ENCODE measurements around the gene ODC1. TPM values are rescaled to one million over a fixed set of nuclear protein-coding genes. Genes with fewer than 3 reads are reported as not detected.

ODC1 gene
- total RNA-seq, 4 donors from 2014 or later: 70.1 to 158 (median 94.8) TPM

GRCh38 chr2:10392548-10392947 lies 55.6 kb downstream of the ODC1 start:
- WGBS, 2 donors: 74 to 88% methylated on average over 5 to 6 of the region's 6 CpGs
- no peak for TF ChIP-seq EP300 (IDR thresholded peaks at IDR 0.05)
- no peak for TF ChIP-seq POLR2A (IDR thresholded peaks at IDR 0.05)
- no peak for TF ChIP-seq CTCF (IDR thresholded peaks at IDR 0.05)

GRCh38 chr2:10392100-10392499 lies 56.0 kb downstream of the ODC1 start:
- Histone ChIP-seq H3K4me1 (peaks cover 0 to 39% (median 15%) of the 10 kb centered on the region in 4 donors), H3K9me3 (no peaks in the 10 kb centered on the region), H3K27me3 (no peaks in the 10 kb centered on the region), H3K4me3 (no peak overlapping the region), H3K27ac (no peak overlapping the region), H3K36me3 (no peaks in the 10 kb centered on the region)
- 96 to 99% methylated on average over 5 of the region's 5 CpGs for WGBS, 2 donors
- no peak for TF ChIP-seq POLR2A (IDR thresholded peaks at IDR 0.05)
- no peak for TF ChIP-seq EP300 (IDR thresholded peaks at IDR 0.05)
- no peak for TF ChIP-seq CTCF (IDR thresholded peaks at IDR 0.05)
- DNase-seq (ENCODE audit: low spot score in 2 of 2): no peak

More at GRCh38 chr2:10392548-10392947, 55.6 kb downstream of the ODC1 start:
- no peaks in the 10 kb centered on the region for H3K9me3 ChIP-seq
- H3K4me3 ChIP-seq: no peak overlapping the region
- H3K27me3 ChIP-seq: no peaks in the 10 kb centered on the region
- H3K4me1 ChIP-seq: peaks cover 0 to 37% (median 15%) of the 10 kb centered on the region in 4 donors
- DNase-seq (ENCODE audit: low spot score in 2 of 2): no peak
- no peak overlapping the region for H3K27ac ChIP-seq
- peaks cover 0 to 3% (median 0%) of the 10 kb centered on the region in 3 donors for H3K36me3 ChIP-seq

DNA sequence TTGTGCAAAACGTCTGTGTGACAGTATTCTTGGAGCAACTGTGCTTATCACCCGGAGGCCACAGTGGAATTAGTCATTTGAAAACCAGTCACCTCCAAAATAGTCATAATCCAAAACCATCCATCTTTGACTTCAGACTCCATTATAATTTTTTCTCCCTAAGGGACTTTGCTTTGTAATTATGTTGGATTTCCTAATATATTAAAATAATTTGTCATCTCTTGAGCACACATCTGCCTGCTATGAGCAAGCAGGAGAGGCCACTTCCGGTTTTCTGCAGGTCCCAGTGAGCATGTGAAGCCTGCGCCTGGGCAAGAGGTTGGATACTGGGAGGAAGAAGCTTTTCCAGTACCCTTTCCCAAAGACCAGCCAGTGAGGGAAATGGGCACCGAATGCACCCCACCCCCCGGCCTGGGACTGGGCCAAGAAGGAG lies 57.7 kb downstream of the ODC1 start:
- 60 to 66% methylated on average over 6 of the region's 6 CpGs for whole genome bisulfite sequencing, 2 donors
- H3K4me3 ChIP-seq: no peak overlapping the region
- TF ChIP-seq POLR2A (IDR thresholded peaks at IDR 0.05) (no peak), EP300 (IDR thresholded peaks at IDR 0.05) (no peak), CTCF (IDR thresholded peaks at IDR 0.05) (no peak)
- no peaks in the 10 kb centered on the region for H3K36me3 ChIP-seq
- peak overlapping the region in 1 of 4 donors; percentile 22 for H3K27ac ChIP-seq
- peaks cover 0 to 39% (median 15%) of the 10 kb centered on the region in 4 donors for H3K4me1 ChIP-seq
- DNase-seq (ENCODE audit: low spot score in 2 of 2): no peak
- no peaks in the 10 kb centered on the region for H3K27me3 ChIP-seq
- no peaks in the 10 kb centered on the region for H3K9me3 ChIP-seq

Small RNAs within 50 kb of the gene (small RNA-seq; reads per million reads assigned to genes)
- 2.0 reads per million, percentile 61 among the genes with 10 or more reads in this experiment for gene SNORA80B

Other genes with a start within 250 kb of the ODC1 start
- 10 to 100 TPM; 29.0 to 56.7 (median 34.5) TPM for gene HPCAL1, start 145.4 kb downstream of the ODC1 start, total RNA-seq
- gene NOL10, start 241.6 kb upstream of the ODC1 start, total RNA-seq: 10 to 100 TPM; 25.1 to 34.2 (median 29.4) TPM

Measured in tibial nerve (tissue), 4 donors.